GM12878 (cell line): Measurements from ENCODE around the gene IGSF11. TPM values are rescaled to one million over a fixed set of nuclear protein-coding genes. Genes with fewer than 3 reads are reported as not detected.

Source experiments
- ATAC-seq: fragments of 200-7000 bp; cut with Tn5 transposase; 3 replicates; pipeline ENCODE4 v1.9.1; 2020; ENCODE audit warnings: mild to moderate bottlenecking, moderate library complexity
- BruUV-seq: library from RNA; stranded (reverse); fragments of 400-500 nt; replicated peaks from 2 replicates; lab custom pipeline; 2021; lab: Mats Ljungman, UMichigan
- CTCF ChIA-PET: fragments of 300-600 bp; sonication (Branson Sonifier 250); formaldehyde crosslinking; extraction: SDS; loops from one replicate; lab custom pipeline; 2021; ENCODE audit warnings: inconsistent platforms; lab: Yijun Ruan, JAX
- POLR2A ChIA-PET: fragments of 350-600 bp; formaldehyde crosslinking; extraction: SDS; loops from one replicate; lab custom pipeline; 2021; ENCODE audit warnings: inconsistent platforms; lab: Charles Lee
- RAD21 ChIA-PET: fragments of 300-600 bp; sonication (Branson Sonifier 250); formaldehyde crosslinking; loops from one replicate; lab custom pipeline; 2023; ENCODE audit warnings: antibody characterized with exemption; ENCODE audit not compliant: unreplicated experiment; lab: Charles Lee
- SMC1A ChIA-PET: fragments of 300-600 bp; sonication (Branson Sonifier 250); formaldehyde crosslinking; loops from one replicate; lab custom pipeline; 2023; ENCODE audit not compliant: unreplicated experiment, uncharacterized antibody; lab: Charles Lee
- DNase-seq: peaks from one replicate; pipeline ENCODE4 v3.0.0-alpha.2; 2011; ENCODE audit warnings: low read depth, low spot score
- FAIRE-seq: peaks from 3 replicates; lab custom pipeline; 2011; peaks lifted over from hg19 to GRCh38; lab: Jason Lieb, UNC
- H2AFZ ChIP-seq: 2 replicates; pipeline ENCODE4 v1.6.0; 2011; ENCODE audit warnings: low read depth, low read length, control low read depth; ENCODE audit not compliant: control insufficient read depth
- H3K27ac ChIP-seq: 2 replicates; pipeline ENCODE4 v1.5.1; 2011; ENCODE audit warnings: control low read depth; ENCODE audit not compliant: control insufficient read depth, insufficient read depth
- H3K27me3 ChIP-seq, 2 experiments: replicated peaks in 1 of 2; 2 replicates each; pipeline versions ENCODE4 v1.6.0 to v1.6.1; 2011; ENCODE audit warnings: low read length in 1 of 2; ENCODE audit not compliant: control insufficient read depth in 2 of 2, insufficient read depth in 2 of 2
- H3K36me3 ChIP-seq, 2 experiments: 2 replicates each; pipeline ENCODE4 v1.5.1; 2011; ENCODE audit warnings: low read length in 1 of 2; ENCODE audit not compliant: control insufficient read depth in 2 of 2, insufficient read depth in 2 of 2
- H3K4me1 ChIP-seq: 2 replicates; pipeline ENCODE4 v1.6.1; 2011; ENCODE audit warnings: mild to moderate bottlenecking, low read length, moderate library complexity, mixed read lengths; ENCODE audit not compliant: control insufficient read depth, insufficient read depth
- H3K4me2 ChIP-seq: 2 replicates; pipeline ENCODE4 v1.6.0; 2011; ENCODE audit warnings: control low read depth; ENCODE audit not compliant: control insufficient read depth, insufficient read depth
- H3K4me3 ChIP-seq: fragments of 200-600 bp; sonication (generic); 2 replicates; pipeline ENCODE4 v1.5.1; 2016
- H3K79me2 ChIP-seq: 2 replicates; pipeline ENCODE4 v1.6.0; 2011; ENCODE audit warnings: low read length; ENCODE audit not compliant: control insufficient read depth, insufficient read depth
- H3K9ac ChIP-seq: 2 replicates; pipeline ENCODE4 v1.8.0; 2011; ENCODE audit warnings: low read length, control low read depth, mixed read lengths; ENCODE audit not compliant: control insufficient read depth, insufficient read depth
- H3K9me3 ChIP-seq: replicated peaks from 3 replicates; pipeline ENCODE4 v1.5.1; 2011; ENCODE audit warnings: mild to moderate bottlenecking, low read length; ENCODE audit not compliant: control insufficient read depth, insufficient read depth
- H4K20me1 ChIP-seq: 2 replicates; pipeline ENCODE4 v1.6.0; 2011; ENCODE audit not compliant: control insufficient read depth, insufficient read depth
- CBFB ChIP-seq: IDR thresholded peaks from 2 replicates; pipeline ENCODE4 v1.6.1; 2016; ENCODE audit warnings: antibody characterized with exemption, low read depth
- CEBPZ ChIP-seq: fragments of 150-350 bp; IDR thresholded peaks from 2 replicates; pipeline ENCODE4 v1.6.1; 2016; ENCODE audit warnings: low read depth, low read length
- ESRRA ChIP-seq: IDR thresholded peaks from 2 replicates; pipeline ENCODE4 v1.6.1; 2012; ENCODE audit warnings: mild to moderate bottlenecking, low read length, improper control_type of control experiment
- KAT2A ChIP-seq: conservative IDR thresholded peaks from 2 replicates; pipeline ENCODE4 v1.6.1; 2011; ENCODE audit warnings: low read depth, low read length; ENCODE audit not compliant: control insufficient read depth
- LARP7 ChIP-seq: fragments of 450-650 bp; IDR thresholded peaks from 2 replicates; pipeline ENCODE4 v1.6.1; 2017; ENCODE audit warnings: mild to moderate bottlenecking
- MEF2A ChIP-seq: IDR thresholded peaks from 2 replicates; pipeline ENCODE4 v1.6.1; 2011; ENCODE audit warnings: low read depth, mild to moderate bottlenecking, low read length, moderate library complexity; ENCODE audit not compliant: insufficient read depth
- MEF2B ChIP-seq: fragments of 450-650 bp; IDR thresholded peaks from 2 replicates; pipeline ENCODE4 v1.6.1; 2018; ENCODE audit warnings: mild to moderate bottlenecking, moderate library complexity; ENCODE audit not compliant: partially characterized antibody, poor library complexity, severe bottlenecking
- NRF1 ChIP-seq: conservative IDR thresholded peaks from 2 replicates; pipeline ENCODE4 v1.6.1; 2011; ENCODE audit warnings: mild to moderate bottlenecking, low read depth, low read length, improper control_type of control experiment
- PKNOX1 ChIP-seq: fragments of 450-650 bp; IDR thresholded peaks from 2 replicates; pipeline ENCODE4 v1.6.1; 2016; ENCODE audit warnings: mild to moderate bottlenecking
- RCOR1 ChIP-seq: conservative IDR thresholded peaks from 2 replicates; pipeline ENCODE4 v1.6.1; 2012; ENCODE audit warnings: low read depth, low read length, improper control_type of control experiment
- STAT1 ChIP-seq: fragments of 450-650 bp; conservative IDR thresholded peaks from 2 replicates; pipeline ENCODE4 v1.6.1; 2014; ENCODE audit warnings: antibody characterized with exemption, mild to moderate bottlenecking
- STAT3 ChIP-seq: IDR thresholded peaks from 2 replicates; pipeline ENCODE4 v1.6.1; 2011; ENCODE audit warnings: low read depth, low read length, improper control_type of control experiment
- WGBS: methylation state at CpG from one replicate; pipeline ENCODE4 v1.1.6; 2016; ENCODE audit warnings: low lambda C conversion rate; ENCODE audit not compliant: insufficient replicate concordance, insufficient coverage; ENCODE audit errors: missing lambda C conversion rate; 5-methylcytosine and 5-hydroxymethylcytosine counted together
- in situ Hi-C: fragments of 300-500 bp; cut with MboI; formaldehyde crosslinking; loops from 9 replicates; pipeline ENCODE4 v1.14.3; 2018; ENCODE audit warnings: mixed read lengths
- intact Hi-C: fragments of 100-400 bp; cut with micrococcal nuclease; formaldehyde crosslinking; loops from one replicate; pipeline ENCODE4 v1.14.2; 2022; ENCODE audit not compliant: unreplicated experiment
- polyA plus RNA-seq, 11 experiments: library from polyadenylated mRNA; depleted of rRNA in 4 of 11; unstranded in 6 of 11; stranded (reverse) in 5 of 11; fragments of >200 nt; fragmentation: Nextera tagmentation in 4 of 11; fragmentation: Illumina TruSeq in 1 of 11; extraction: Ambion mirVana in 4 of 11; extraction: Trizol in 1 of 11; gene quantifications; 1 replicate in 1 of 11; 2 replicates in 10 of 11; pipeline versions ENCODE4 v1.2.1 to v1.2.3, GENCODE V29; 2011 to 2016; ENCODE audit warnings: inconsistent platforms in 2 of 11, missing spikeins in 2 of 11, low read depth in 1 of 11
- total RNA-seq, 4 experiments: library from RNA; depleted of rRNA in 3 of 4; stranded (reverse); fragments of >200 nt in 3 of 4; fragmentation: Illumina TruSeq in 1 of 4; extraction: Trizol in 1 of 4; gene quantifications; 2 replicates each; pipeline versions ENCODE4 v1.2.1 to v1.2.3, GENCODE V29; 2013 to 2021
- TF ChIP-seq, protein P1 (sequence below): fragments of 450-650 bp; IDR thresholded peaks from 2 replicates; pipeline ENCODE4 v1.6.1; 2017; ENCODE audit warnings: mild to moderate bottlenecking, low read depth, inconsistent platforms; ENCODE audit not compliant: poor library complexity, severe bottlenecking
- TF ChIP-seq, protein P2 (sequence below): IDR thresholded peaks from 2 replicates; pipeline ENCODE4 v1.6.1; 2011; ENCODE audit warnings: borderline replicate concordance, low read depth, mild to moderate bottlenecking, moderate library complexity, low read length; ENCODE audit not compliant: insufficient read depth, poor library complexity, severe bottlenecking

IGSF11 gene
- total and polyA plus RNA-seq, 10 of the 15 experiments (the other 5 are each of a cell fraction or from before 2014, with no cell fraction given): 0.03 TPM; not detected in 9

- TF ChIP-seq, protein P1, sequence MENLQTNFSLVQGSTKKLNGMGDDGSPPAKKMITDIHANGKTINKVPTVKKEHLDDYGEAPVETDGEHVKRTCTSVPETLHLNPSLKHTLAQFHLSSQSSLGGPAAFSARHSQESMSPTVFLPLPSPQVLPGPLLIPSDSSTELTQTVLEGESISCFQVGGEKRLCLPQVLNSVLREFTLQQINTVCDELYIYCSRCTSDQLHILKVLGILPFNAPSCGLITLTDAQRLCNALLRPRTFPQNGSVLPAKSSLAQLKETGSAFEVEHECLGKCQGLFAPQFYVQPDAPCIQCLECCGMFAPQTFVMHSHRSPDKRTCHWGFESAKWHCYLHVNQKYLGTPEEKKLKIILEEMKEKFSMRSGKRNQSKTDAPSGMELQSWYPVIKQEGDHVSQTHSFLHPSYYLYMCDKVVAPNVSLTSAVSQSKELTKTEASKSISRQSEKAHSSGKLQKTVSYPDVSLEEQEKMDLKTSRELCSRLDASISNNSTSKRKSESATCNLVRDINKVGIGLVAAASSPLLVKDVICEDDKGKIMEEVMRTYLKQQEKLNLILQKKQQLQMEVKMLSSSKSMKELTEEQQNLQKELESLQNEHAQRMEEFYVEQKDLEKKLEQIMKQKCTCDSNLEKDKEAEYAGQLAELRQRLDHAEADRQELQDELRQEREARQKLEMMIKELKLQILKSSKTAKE: no peak
- TF ChIP-seq MEF2A (no peak), ESRRA (no peak), PKNOX1 (no peak), STAT3 (no peak), NRF1 (no peak), CEBPZ (no peak), LARP7 (no peak), RCOR1 (no peak), CBFB (no peak), KAT2A (no peak), STAT1 (no peak), MEF2B (no peak)
- TF ChIP-seq, protein P2, sequence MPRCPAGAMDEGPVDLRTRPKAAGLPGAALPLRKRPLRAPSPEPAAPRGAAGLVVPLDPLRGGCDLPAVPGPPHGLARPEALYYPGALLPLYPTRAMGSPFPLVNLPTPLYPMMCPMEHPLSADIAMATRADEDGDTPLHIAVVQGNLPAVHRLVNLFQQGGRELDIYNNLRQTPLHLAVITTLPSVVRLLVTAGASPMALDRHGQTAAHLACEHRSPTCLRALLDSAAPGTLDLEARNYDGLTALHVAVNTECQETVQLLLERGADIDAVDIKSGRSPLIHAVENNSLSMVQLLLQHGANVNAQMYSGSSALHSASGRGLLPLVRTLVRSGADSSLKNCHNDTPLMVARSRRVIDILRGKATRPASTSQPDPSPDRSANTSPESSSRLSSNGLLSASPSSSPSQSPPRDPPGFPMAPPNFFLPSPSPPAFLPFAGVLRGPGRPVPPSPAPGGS: no peak
- intact Hi-C loops: no loop called here
- Histone ChIP-seq H3K79me2 (no peaks in the 10 kb centered on the region), H3K27me3 (no peaks in the 10 kb centered on the region; a peak in 1 of 4 replicates), H3K36me3 (no peaks in the 10 kb centered on the region), H3K4me2 (no peak overlapping the region), H2AFZ (no peak overlapping the region), H4K20me1 (no peaks in the 10 kb centered on the region), H3K9me3 (no peaks in the 10 kb centered on the region), H3K4me3 (no peak overlapping the region), H3K9ac (no peak overlapping the region), H3K4me1 (no peaks in the 10 kb centered on the region), H3K27ac (no peak overlapping the region)
- DNase-seq (no peak), FAIRE-seq (no peak), ATAC-seq (no peak)
- in situ Hi-C loops: no loop called here
- POLR2A ChIA-PET: no interaction called here
- no TSS peak for BruUV-seq
- RAD21 ChIA-PET: no interaction called here
- 4% methylated on average over 3 of the region's 3 CpGs for WGBS
- CTCF ChIA-PET: no interaction called here
- SMC1A ChIA-PET: interaction anchor here (1.1 kb wide), 1 partner anchor 44 kb away, joined by 3 read pairs; no protein-coding TSS in a partner anchor
Observed at GRCh38 chr3:118990823-118991560, 43.7 kb downstream of the IGSF11 start.
